ENCODE results near the gene YIF1B. TPM values are rescaled to one million over a fixed set of nuclear protein-coding genes. Genes with fewer than 3 reads are reported as not detected.

Gene YIF1B
- total and polyA plus RNA-seq, 2 of the 4 experiments (the other 2 are of a cell fraction): 72.2 to 165 TPM

- H4K5ac ChIP-seq (ENCODE audit: low read depth, low read length): peak overlapping the region; percentile 38
- 0% methylated on average over 1 of the region's 15 CpGs; no CpG with 5 or more reads in 1 of the 2 experiments for WGBS, 2 experiments (ENCODE audit: extremely low coverage in 2 of 2, insufficient read length in 1 of 2)
- no peaks in the 10 kb centered on the region for H4K20me1 ChIP-seq (ENCODE audit: insufficient read depth, low read length)
- H3K14ac ChIP-seq (replicated peaks; ENCODE audit: low read depth, low read length): 0 out of 2 replicates have a peak overlapping the region, but pooled peaks have one; percentile 51
- ATAC-seq (ENCODE audit: low read depth): no peak
- H3K9me3 ChIP-seq (ENCODE audit: control insufficient read depth, insufficient read depth, low read length): no peaks in the 10 kb centered on the region
- no peak for DNase-seq
- TF ChIP-seq RFX5 (IDR thresholded peaks at IDR 0.05; ENCODE audit: low read depth, low read length) (no peak), CTCF (conservative IDR thresholded peaks at IDR 0.05; ENCODE audit: low read depth, low read length) (0 out of 2 replicates have a peak, but pooled peaks have one; percentile 6), MAZ (IDR thresholded peaks at IDR 0.05; ENCODE audit: borderline replicate concordance, low read depth, low read length) (no peak), POLR2A (IDR thresholded peaks at IDR 0.05; ENCODE audit: low read depth, low read length) (no peak), MXI1 (IDR thresholded peaks at IDR 0.05; ENCODE audit: borderline replicate concordance, low read depth, low read length) (no peak), SMC3 (IDR thresholded peaks at IDR 0.05; ENCODE audit: low read depth, low read length) (no peak)
- dilution Hi-C loops (cut with HindIII; ENCODE audit: low sequenced_read_pairs, unreplicated experiment) (no loop called here), intact Hi-C loops (cut with micrococcal nuclease) (no loop called here), in situ Hi-C loops (cut with MboI; ENCODE audit: low sequenced_read_pairs) (no loop called here)
- peak overlapping the region; percentile 72 for H2BK20ac ChIP-seq (ENCODE audit: low read depth, low read length)
- H3K27ac ChIP-seq (ENCODE audit: insufficient read depth, low read length): no peak overlapping the region
- H3K9ac ChIP-seq (ENCODE audit: low read depth, low read length): no peak overlapping the region
- no TSS peak for BruUV-seq (replicated peaks)
- H3K4me2 ChIP-seq (ENCODE audit: low read depth, low read length): no peak overlapping the region
- H2AK9ac ChIP-seq (replicated peaks; ENCODE audit: low read depth, low read length, poor library complexity): peak overlapping the region; percentile 83
- peak overlapping the region; percentile 60; the same call in 2 of the 3 replicates for H2BK15ac ChIP-seq (ENCODE audit: low read depth, low read length)
- ChIA-PET CTCF (interaction anchor here (1.3 kb wide), 1 partner anchor 40 kb away, joined by 3 read pairs; no protein-coding TSS in a partner anchor), POLR2A (ENCODE audit: unreplicated experiment) (no interaction called here)
- H2BK5ac ChIP-seq (ENCODE audit: low read depth, low read length, poor library complexity, severe bottlenecking): peak overlapping the region; percentile 16
- H3K4me3 ChIP-seq (ENCODE audit: insufficient read depth, low read depth, low read length): no peak overlapping the region
- no peak overlapping the region for H3K23ac ChIP-seq (ENCODE audit: low read depth, low read length)
- H3K79me1 ChIP-seq (ENCODE audit: low read depth in 1 of 2, low read length in 2 of 2): no peaks in the 10 kb centered on the region
- peak overlapping the region; percentile 81 for H2AFZ ChIP-seq (replicated peaks; ENCODE audit: low read length, poor library complexity)
- peak overlapping the region; percentile 73 for H3K4ac ChIP-seq (ENCODE audit: low read depth, low read length)
- peaks cover 13% of the 10 kb centered on the region for H3K9me1 ChIP-seq (ENCODE audit: insufficient read depth, low read length)
- H3K18ac ChIP-seq (ENCODE audit: low read depth, low read length): peak overlapping the region; percentile 25; the same call in 1 of the 2 replicates
- peak overlapping the region; percentile 86 for H2AK5ac ChIP-seq (ENCODE audit: low read depth, low read length)
- no peak overlapping the region for H3K56ac ChIP-seq (ENCODE audit: extremely low read depth, insufficient read depth, low read length)
- H4K91ac ChIP-seq (ENCODE audit: insufficient read depth, low read depth, low read length): peak overlapping the region; percentile 88
- H3K4me1 ChIP-seq (ENCODE audit: control insufficient read depth, insufficient read depth, low read length): peaks cover 18% of the 10 kb centered on the region
- H4K8ac ChIP-seq (ENCODE audit: low read depth in 2 of 2, low read length in 2 of 2): peak overlapping the region; percentile 19 to 90; a peak in 3 of 4 replicates
- no peaks in the 10 kb centered on the region for H3K36me3 ChIP-seq (ENCODE audit: control insufficient read depth, insufficient read depth, low read length)
- peak overlapping the region; percentile 80 for H2BK120ac ChIP-seq (ENCODE audit: low read depth, low read length)
- H3K27me3 ChIP-seq (ENCODE audit: control insufficient read depth, insufficient read depth, low read length): no peaks in the 10 kb centered on the region
Observed at GRCh38 chr19:38291855-38292254, 23.9 kb downstream of the YIF1B start.
